HK-2 (cell line): ENCODE data around the gene PAM.

Experiments used
- DNase-seq: peaks from one replicate; pipeline ENCODE4 v3.0.0-alpha.2; 2018; ENCODE audit not compliant: unreplicated experiment

Gene PAM

DNA sequence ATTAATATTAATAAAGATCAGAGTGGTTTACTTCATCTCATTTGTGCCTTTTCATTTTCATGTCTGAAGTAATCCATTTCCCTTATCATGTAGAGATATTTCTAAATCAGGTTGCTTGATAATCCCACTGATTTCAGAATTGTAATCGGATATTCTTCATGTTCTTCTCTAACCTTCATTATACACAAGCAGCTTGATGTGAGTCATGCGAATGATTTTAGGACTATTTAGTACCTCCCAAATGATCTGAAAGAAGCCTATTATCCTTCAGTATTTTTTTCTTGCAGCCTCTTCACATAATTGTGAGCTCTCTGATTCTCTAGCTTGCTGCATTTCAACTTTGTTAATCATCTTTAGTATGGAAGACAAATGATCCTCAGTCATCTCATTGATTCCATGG lies 182.8 kb downstream of the PAM start:
- DNase-seq, result no peak

GRCh38 chr5:102941111-102941510 lies 186.0 kb downstream of the PAM start:
- no peak for DNase-seq

GRCh38 chr5:102946414-102946813 lies 191.3 kb downstream of the PAM start:
- DNase-seq, result no peak

DNA sequence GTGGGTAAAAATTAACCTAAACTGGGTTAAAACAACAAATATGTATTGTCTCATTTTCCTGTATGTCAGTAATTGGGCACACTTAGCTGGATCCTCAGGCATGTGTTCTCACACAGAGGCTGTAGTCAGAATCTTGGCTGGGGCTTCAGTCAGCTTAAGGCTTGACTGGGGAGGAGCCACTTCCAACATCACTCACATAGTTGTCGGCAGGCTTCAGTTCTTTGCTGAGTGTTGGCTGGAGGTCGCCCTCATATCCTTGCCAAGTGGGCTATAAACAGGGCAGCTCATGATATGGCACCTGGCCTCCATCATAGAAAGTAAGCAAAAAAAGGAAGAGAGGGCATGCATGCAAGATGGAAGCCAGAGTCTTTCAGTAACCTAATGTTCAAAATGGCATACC lies 191.9 kb downstream of the PAM start:
- DNase-seq, result no peak

GRCh38 chr5:102955488-102955887 lies 200.4 kb downstream of the PAM start:
- DNase-seq, result no peak

GRCh38 chr5:102956599-102956998 lies 201.5 kb downstream of the PAM start:
- no peak for DNase-seq

DNA sequence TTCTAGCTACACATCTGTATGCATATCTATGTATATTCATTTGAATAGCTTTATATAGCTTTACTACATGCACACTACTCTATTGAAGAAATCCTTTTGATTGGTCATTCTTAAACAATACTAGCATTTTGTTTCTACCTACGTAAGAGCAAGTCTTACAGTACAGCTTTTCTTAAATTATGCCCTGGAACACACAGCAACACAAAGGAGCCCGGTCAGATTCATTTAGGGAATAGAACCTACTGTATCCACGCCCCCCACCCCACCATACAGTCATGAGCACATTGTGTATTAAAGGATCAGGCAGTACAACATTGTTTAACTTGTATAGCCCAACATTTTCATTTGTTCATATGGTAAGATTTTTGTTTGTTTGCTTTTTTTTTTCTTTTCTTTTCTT lies 202.0 kb downstream of the PAM start:
- no peak for DNase-seq

DNA sequence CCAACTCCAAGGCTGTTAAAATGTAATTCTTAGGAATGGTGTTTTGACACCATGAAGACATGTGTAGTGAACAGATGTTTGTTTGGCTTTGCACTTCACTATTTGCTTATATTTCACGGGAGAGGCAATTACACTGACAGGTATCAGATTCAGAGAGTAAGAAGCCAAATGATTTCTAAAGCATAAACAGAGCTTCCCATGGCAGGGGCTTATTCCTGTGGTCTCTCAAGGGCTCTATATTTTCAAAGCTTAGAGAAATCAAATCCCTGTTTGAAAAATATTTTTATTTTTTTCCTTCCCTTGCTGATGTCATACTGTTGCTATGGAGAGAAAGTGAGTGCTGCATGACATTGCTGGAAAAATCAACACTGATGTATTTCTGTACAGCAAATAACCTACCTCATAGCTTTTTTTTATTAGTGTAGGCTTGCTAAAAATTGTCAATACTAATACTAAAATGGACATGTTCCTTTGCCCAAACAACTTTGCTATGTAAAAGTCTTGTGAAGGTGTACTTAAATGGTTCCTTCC lies 203.4 kb downstream of the PAM start:
- DNase-seq, result no peak

GRCh38 chr5:102959055-102959454 lies 203.9 kb downstream of the PAM start:
- DNase-seq, result no peak

DNA sequence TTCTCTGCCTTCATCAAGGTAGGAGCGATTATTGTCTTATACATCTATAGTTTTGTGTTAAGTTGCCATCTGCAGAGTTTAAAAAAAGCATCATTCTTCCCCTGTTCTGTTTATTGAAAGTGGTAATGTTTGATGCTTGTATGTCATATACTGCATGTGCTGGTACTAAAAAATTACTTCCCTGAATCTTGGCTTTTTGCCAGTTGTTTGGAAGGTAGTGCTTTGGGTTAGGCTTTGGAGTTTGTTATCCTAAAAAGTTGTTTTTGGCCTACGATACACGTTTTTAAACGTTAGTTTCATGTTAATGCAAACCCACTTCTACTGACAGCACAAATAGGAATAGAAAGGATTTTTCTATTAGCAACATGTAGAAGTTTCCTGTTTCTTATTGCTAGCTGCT lies 206.6 kb downstream of the PAM start:
- no peak for DNase-seq

DNA sequence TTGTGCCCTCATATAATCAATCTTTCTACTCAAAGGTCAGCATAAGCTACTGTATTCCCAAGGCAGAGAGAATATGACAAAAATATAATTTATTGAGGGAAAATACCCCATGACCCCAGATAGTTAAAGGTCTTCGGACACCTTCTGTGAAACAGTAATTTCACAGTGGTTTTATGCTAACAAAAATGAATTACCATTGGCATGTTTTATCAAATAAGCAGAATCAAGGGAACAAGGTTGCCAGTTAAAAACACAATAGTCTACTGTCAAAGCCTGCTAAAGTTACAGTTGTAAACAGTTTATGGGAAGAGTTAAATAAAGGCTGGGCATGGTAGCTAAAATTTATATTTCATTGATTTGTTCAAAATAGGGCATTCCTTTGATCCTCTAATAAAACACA lies 210.5 kb downstream of the PAM start:
- DNase-seq, result no peak

- no peak for DNase-seq
These were observed 214.5 kb downstream of the PAM start for GRCh38 chr5:102969641-102970040.

DNA sequence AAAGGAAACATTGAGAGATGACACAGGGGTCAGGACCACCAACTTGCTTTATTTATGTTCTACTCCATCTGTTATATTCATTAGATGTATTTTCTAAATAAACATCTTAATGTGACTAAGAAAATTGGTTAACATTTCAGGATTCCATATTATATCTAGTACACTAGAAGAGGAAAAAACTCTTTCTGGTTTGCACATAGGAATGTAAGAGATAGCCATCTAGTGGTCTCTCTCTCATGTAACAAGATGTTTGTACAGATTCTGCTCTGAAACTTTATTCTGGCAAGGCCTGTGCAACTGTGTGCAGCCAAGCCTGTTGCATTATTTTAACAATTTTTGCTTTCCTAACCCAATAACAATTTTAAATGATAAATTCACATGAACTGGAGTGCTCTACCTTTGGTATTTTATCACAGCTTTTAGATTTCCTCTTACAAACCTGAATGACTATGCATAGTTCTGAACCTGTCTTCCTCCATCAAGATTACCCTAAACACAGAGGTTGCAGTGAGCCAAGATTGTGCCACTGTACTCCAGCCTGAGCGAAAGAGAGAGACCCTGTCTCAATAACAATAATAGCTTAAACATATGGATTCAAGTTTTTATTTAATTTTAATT lies 216.7 kb downstream of the PAM start:
- no peak for DNase-seq

DNA sequence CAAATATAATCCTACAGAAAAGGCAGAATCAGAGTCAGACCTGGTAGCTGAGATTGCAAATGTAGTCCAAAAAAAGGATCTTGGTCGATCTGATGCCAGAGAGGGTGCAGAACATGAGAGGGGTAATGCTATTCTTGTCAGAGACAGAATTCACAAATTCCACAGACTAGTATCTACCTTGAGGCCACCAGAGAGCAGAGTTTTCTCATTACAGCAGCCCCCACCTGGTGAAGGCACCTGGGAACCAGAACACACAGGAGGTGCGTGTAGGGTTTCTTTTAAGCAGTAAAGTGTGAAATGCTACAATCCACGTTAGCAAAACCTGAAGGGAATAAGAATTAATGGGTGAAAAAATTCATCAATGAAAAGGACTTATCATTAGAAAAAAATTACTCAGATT lies 219.1 kb downstream of the PAM start:
- DNase-seq, result no peak

- DNase-seq, result no peak
These were observed 219.9 kb downstream of the PAM start for GRCh38 chr5:102975045-102975444.

GRCh38 chr5:102975457-102976182 lies 220.5 kb downstream of the PAM start:
- DNase-seq, result no peak

- DNase-seq, result no peak
These were observed 227.0 kb downstream of the PAM start for GRCh38 chr5:102981957-102982635.

DNA sequence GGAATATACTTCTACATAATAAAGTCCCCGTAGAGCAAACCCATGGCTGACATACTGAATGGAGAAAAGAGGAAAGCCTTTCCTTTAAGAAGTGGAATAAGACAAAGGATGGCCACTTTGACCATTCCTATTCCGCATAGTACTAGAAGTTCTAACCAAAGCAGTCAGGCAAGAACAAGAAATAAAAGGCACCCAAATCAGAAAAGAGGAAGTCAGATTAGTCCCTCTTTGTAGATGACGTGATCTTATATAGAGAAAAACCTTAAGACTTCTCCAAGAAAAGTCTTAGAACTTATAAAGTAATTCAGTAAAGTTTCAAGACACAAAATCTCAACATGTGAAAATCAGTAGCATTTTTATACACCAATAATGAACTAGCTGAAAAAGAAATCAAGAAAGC lies 231.0 kb downstream of the PAM start:
- DNase-seq, result no peak

DNA sequence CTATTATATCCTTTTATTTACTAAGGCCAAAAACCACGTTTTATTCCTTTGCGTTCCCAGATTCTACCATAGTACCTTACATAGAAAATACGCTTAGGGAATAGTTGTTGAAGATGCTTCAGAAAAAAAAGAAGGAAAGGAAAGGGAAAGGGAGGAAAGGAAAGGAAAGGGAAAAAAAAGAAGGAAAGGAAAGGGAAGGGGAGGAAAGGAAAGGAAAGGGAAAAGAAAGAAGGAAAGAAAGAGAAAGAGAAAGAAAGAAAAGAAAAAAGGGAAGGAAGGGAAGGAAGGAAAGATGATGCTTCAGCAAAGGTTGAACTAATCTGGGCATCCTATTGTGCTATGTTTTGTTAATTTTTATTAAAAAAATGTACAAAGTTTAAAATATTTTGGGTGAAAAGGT lies 233.4 kb downstream of the PAM start:
- no peak for DNase-seq

DNA sequence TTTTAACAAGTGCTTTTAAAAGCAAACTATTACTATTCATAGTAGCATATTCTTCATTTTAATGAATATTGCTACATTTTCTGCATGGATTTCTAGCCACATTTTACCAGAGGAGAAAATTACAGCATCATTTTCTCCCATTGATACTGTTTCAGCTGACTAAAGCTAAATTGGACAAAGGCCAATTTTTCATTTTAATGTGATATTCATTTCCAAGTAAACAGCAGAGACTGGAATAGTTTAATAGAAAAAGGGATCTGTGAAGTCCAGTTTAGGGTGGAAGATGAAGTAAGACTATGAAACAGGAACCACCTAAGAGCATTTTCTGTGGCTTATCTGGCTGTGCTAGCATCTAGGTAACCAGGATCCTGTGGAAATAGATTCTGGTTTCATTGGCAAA lies 236.7 kb downstream of the PAM start:
- DNase-seq, result no peak

DNA sequence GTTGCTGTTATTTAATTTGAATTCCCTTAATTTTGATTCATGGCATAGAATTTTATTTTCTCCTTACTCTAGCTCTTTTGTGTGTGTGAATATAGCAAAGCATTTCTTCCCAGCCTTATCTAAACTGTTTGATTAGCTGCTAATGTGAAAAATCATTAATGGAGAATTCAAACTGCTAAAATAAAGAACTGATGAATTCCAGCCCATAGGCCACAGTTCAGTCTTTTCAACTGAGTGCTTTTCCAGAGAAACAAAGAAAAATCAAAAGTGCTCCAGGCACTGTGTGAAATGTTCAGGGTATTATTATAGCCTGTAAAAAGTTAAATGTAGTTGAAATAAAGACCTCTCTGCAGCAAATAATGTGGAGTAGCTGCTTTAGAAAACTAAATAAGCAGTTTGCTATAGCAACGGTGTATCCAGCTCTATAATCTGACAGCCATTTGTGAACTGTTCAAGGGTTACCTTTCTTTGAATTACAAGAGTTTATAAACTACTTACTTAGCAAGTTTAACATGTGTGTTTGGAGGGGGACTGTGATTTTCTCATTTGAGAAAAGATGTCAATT lies 241.0 kb downstream of the PAM start:
- DNase-seq, result no peak

DNA sequence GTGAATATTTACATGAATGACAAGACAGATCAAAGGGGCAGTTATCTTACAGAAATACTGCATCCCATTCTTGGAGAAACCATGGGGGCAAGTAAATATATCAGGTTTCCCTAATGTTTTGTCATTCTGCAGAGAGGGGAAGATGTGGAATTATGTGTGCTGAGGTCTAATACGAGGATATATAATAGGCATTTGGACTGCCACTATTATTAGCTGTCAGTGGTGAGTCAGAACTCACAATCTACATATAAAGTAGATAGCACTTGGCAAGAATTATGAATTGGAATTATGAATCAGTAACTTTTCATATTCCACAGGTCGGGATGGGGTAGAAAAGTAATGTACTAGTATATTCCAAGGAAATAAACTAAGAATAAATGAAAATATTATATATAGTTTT lies 243.1 kb downstream of the PAM start:
- DNase-seq, result no peak

DNA sequence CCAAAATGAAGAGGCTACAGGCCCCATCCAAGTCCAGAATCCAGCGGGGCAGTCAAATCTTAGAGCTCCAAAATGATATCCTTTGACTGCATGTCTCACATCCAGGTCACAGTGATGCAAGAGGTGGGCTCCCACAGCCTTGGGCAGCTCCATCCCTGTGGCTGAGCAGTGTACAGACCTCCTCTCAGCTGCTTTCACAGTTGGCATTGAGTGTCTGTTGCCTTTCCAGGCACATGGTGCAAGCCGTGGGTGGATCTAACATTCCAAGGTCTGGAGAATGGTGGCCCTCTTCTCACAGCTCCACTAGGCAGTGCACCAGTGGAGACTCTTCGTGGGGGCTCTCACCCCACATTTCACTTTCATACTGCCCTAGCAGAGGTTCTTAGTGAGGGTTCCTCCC lies 244.1 kb downstream of the PAM start:
- no peak for DNase-seq
